Liver (tissue), 9 donors: ENCODE results near the gene MYO10. TPM values are rescaled to one million over a fixed set of nuclear protein-coding genes. Genes with fewer than 3 reads are reported as not detected.

Experiments
- DNase-seq: peaks from one replicate; pipeline ENCODE4 v3.0.0-alpha.2; 2017; ENCODE audit warnings: low spot score
- H3K27ac ChIP-seq, 2 donors: one replicate each; pipeline ENCODE4 v1.7.0; 2013; ENCODE audit warnings: inconsistent platforms in 2 of 2, low read length in 2 of 2, control low read depth in 1 of 2, low read depth in 1 of 2, mild to moderate bottlenecking in 1 of 2
- H3K27me3 ChIP-seq, 4 donors: one replicate each; pipeline versions ENCODE4 v1.6.1 to v1.7.0; 2013; ENCODE audit warnings: low read length in 3 of 4, inconsistent platforms in 1 of 4, mild to moderate bottlenecking in 1 of 4, moderate library complexity in 1 of 4; ENCODE audit not compliant: control insufficient read depth in 4 of 4, insufficient read depth in 4 of 4
- H3K36me3 ChIP-seq, 4 donors: one replicate each; pipeline versions ENCODE4 v1.6.1 to v1.7.0; 2013; ENCODE audit warnings: low read length in 3 of 4, mild to moderate bottlenecking in 3 of 4, low read depth in 1 of 4, moderate library complexity in 1 of 4; ENCODE audit not compliant: control insufficient read depth in 4 of 4, insufficient read depth in 3 of 4
- H3K4me1 ChIP-seq, 4 donors: one replicate each; pipeline versions ENCODE4 v1.6.1 to v1.7.0; 2013; ENCODE audit warnings: low read length in 3 of 4, mild to moderate bottlenecking in 3 of 4, moderate library complexity in 1 of 4; ENCODE audit not compliant: control insufficient read depth in 4 of 4, insufficient read depth in 4 of 4
- H3K4me3 ChIP-seq, 3 donors: one replicate each; pipeline versions ENCODE4 v1.6.1 to v1.7.0; 2013; ENCODE audit warnings: low read length in 3 of 3, control low read depth in 1 of 3, low read depth in 1 of 3, mild to moderate bottlenecking in 1 of 3
- H3K9ac ChIP-seq, 2 donors: one replicate each; pipeline ENCODE4 v1.7.0; 2013; ENCODE audit warnings: low read length in 2 of 2, mild to moderate bottlenecking in 2 of 2, moderate library complexity in 2 of 2, control low read depth in 1 of 2, low read depth in 1 of 2
- H3K9me3 ChIP-seq, 4 donors: one replicate each; pipeline versions ENCODE4 v1.6.1 to v1.7.0; 2013; ENCODE audit warnings: low read length in 3 of 4; ENCODE audit not compliant: control insufficient read depth in 4 of 4
- ATF3 ChIP-seq: IDR thresholded peaks from 2 replicates; pipeline ENCODE4 v1.6.1; 2016; ENCODE audit warnings: antibody characterized with exemption
- CTCF ChIP-seq: fragments of 150-350 bp; IDR thresholded peaks from 2 replicates; pipeline ENCODE4 v1.5.1; 2017; ENCODE audit warnings: improper control_type of control experiment, low read depth, low read length; ENCODE audit not compliant: missing input control
- EGR1 ChIP-seq, 2 donors: IDR thresholded peaks; 2 replicates each; pipeline ENCODE4 v1.6.1; 2016 to 2018; ENCODE audit warnings: antibody characterized with exemption in 2 of 2, low read depth in 2 of 2
- FOXA1 ChIP-seq: IDR thresholded peaks from 2 replicates; pipeline ENCODE4 v1.6.1; 2016; ENCODE audit warnings: antibody characterized with exemption
- FOXA2 ChIP-seq: IDR thresholded peaks from 2 replicates; pipeline ENCODE4 v1.6.1; 2016; ENCODE audit warnings: antibody characterized with exemption
- GABPA ChIP-seq, 2 donors: IDR thresholded peaks in 1 of 2; conservative IDR thresholded peaks in 1 of 2; 2 replicates each; pipeline ENCODE4 v1.6.1; 2016; ENCODE audit warnings: antibody characterized with exemption in 2 of 2, mild to moderate bottlenecking in 1 of 2, moderate library complexity in 1 of 2
- HNF4A ChIP-seq, 2 donors: conservative IDR thresholded peaks; 2 replicates each; pipeline ENCODE4 v1.6.1; 2016; ENCODE audit warnings: antibody characterized with exemption in 2 of 2, mild to moderate bottlenecking in 2 of 2
- HNF4G ChIP-seq: IDR thresholded peaks from 2 replicates; pipeline ENCODE4 v1.6.1; 2016; ENCODE audit warnings: antibody characterized with exemption
- JUND ChIP-seq, 2 donors: IDR thresholded peaks; 2 replicates each; pipeline ENCODE4 v1.6.1; 2016; ENCODE audit warnings: antibody characterized with exemption in 2 of 2
- MAX ChIP-seq: IDR thresholded peaks from 2 replicates; pipeline ENCODE4 v1.6.1; 2016; ENCODE audit warnings: antibody characterized with exemption
- NR2F2 ChIP-seq: IDR thresholded peaks from 2 replicates; pipeline ENCODE4 v1.6.1; 2016; ENCODE audit warnings: antibody characterized with exemption
- RAD21 ChIP-seq, 2 donors: IDR thresholded peaks; 2 replicates each; pipeline ENCODE4 v1.6.1; 2016; ENCODE audit warnings: antibody characterized with exemption in 2 of 2, mild to moderate bottlenecking in 2 of 2
- REST ChIP-seq: IDR thresholded peaks from 2 replicates; pipeline ENCODE4 v1.6.1; 2016; ENCODE audit warnings: antibody characterized with exemption, mild to moderate bottlenecking
- RXRA ChIP-seq, 2 donors: IDR thresholded peaks; 2 replicates each; pipeline ENCODE4 v1.6.1; 2017 to 2018; ENCODE audit warnings: antibody characterized with exemption in 2 of 2, mild to moderate bottlenecking in 1 of 2
- SP1 ChIP-seq: IDR thresholded peaks from 2 replicates; pipeline ENCODE4 v1.6.1; 2018; ENCODE audit warnings: antibody characterized with exemption, mild to moderate bottlenecking
- TAF1 ChIP-seq: conservative IDR thresholded peaks from 2 replicates; pipeline ENCODE4 v1.6.1; 2016; ENCODE audit warnings: antibody characterized with exemption, mild to moderate bottlenecking
- YY1 ChIP-seq: IDR thresholded peaks from 2 replicates; pipeline ENCODE4 v1.6.1; 2016; ENCODE audit warnings: antibody characterized with exemption, mild to moderate bottlenecking
- ZBTB33 ChIP-seq: IDR thresholded peaks from 2 replicates; pipeline ENCODE4 v1.6.1; 2016; ENCODE audit warnings: antibody characterized with exemption
- WGBS: extraction: QIAGEN DNeasy Blood & Tissue Kit; methylation state at CpG from one replicate; pipeline ENCODE4 v1.1.7; 2013; 5-methylcytosine and 5-hydroxymethylcytosine counted together
- polyA plus RNA-seq, 2 donors: library from polyadenylated mRNA; stranded (reverse) in 1 of 2; unstranded in 1 of 2; fragments of 200-250 nt in 1 of 2; fragments of >200 nt in 1 of 2; fragmentation: Nextera tagmentation in 1 of 2; extraction: Ambion mirVana in 1 of 2; gene quantifications; one replicate each; pipeline versions ENCODE4 v1.2.1 to v1.2.3, GENCODE V29; 2013 to 2015
- total RNA-seq, 2 donors: library from RNA; depleted of rRNA; stranded (reverse); fragments of >200 nt; gene quantifications; one replicate each; pipeline ENCODE4 v1.2.3, GENCODE V29; 2014
- donor health status: healthy.
- donor health status: healthy.
- donor health status: healthy.
- donor health status: healthy.
- donor health status: healthy.

MYO10 gene
- total and polyA plus RNA-seq, 4 donors: 4.3 to 15.3 (median 7.1) TPM

GRCh38 chr5:16936989-16937438 is 926 bp upstream of the MYO10 start:
- Histone ChIP-seq H3K36me3 (no peaks in the 10 kb centered on the region), H3K9ac (no peak overlapping the region), H3K4me3 (peak overlapping the region in 2 of 3 donors; percentile 67 to 69), H3K9me3 (no peaks in the 10 kb centered on the region), H3K27me3 (peaks cover 0 to 16% (median 4%) of the 10 kb centered on the region in 4 donors), H3K27ac (peak overlapping the region; percentile 25 to 71), H3K4me1 (peaks cover 3 to 20% (median 13%) of the 10 kb centered on the region in 4 donors)
- TF ChIP-seq FOXA1 (no peak), RAD21 (IDR thresholded peaks at IDR 0.05) (no peak), JUND (IDR thresholded peaks at IDR 0.05) (no peak), CTCF (no peak), HNF4G (no peak), MAX (no peak), GABPA (IDR thresholded peaks at IDR 0.05 in 1 of 2, conservative IDR thresholded peaks at IDR 0.05 in 1 of 2) (no peak), ZBTB33 (no peak), RXRA (IDR thresholded peaks at IDR 0.05) (no peak), YY1 (no peak), FOXA2 (no peak), EGR1 (IDR thresholded peaks at IDR 0.05; ENCODE audit: low read depth in 2 of 2) (no peak)
- 29% methylated on average over 11 of the region's 11 CpGs for WGBS
- no peak for DNase-seq

GRCh38 chr5:16935231-16936149 is 598 bp downstream of the MYO10 start:
- Histone ChIP-seq H3K9me3 (no peaks in the 10 kb centered on the region), H3K27ac (peak overlapping the region; percentile 53 to 72), H3K4me1 (peaks cover 3 to 20% (median 13%) of the 10 kb centered on the region in 4 donors), H3K9ac (peak overlapping the region in 1 of 2 donors; percentile 60), H3K4me3 (peak overlapping the region; percentile 28 to 67 (median 44)), H3K27me3 (peaks cover 0 to 16% (median 4%) of the 10 kb centered on the region in 4 donors), H3K36me3 (no peaks in the 10 kb centered on the region)
- WGBS: 4% methylated on average over 85 of the region's 85 CpGs
- no peak for DNase-seq
- TF ChIP-seq ATF3: no peak
- TF ChIP-seq ZBTB33: no peak
- no peak for TF ChIP-seq SP1
- no peak for TF ChIP-seq NR2F2
- no peak for TF ChIP-seq HNF4G
- no peak for TF ChIP-seq REST
- TF ChIP-seq RXRA (IDR thresholded peaks at IDR 0.05): no peak
- TF ChIP-seq MAX: no peak
- no peak for TF ChIP-seq FOXA2
- TF ChIP-seq FOXA1: no peak
- TF ChIP-seq HNF4A (conservative IDR thresholded peaks at IDR 0.05): no peak
- no peak for TF ChIP-seq EGR1 (IDR thresholded peaks at IDR 0.05; ENCODE audit: low read depth in 2 of 2)
- no peak for TF ChIP-seq TAF1
- no peak for TF ChIP-seq GABPA (IDR thresholded peaks at IDR 0.05 in 1 of 2, conservative IDR thresholded peaks at IDR 0.05 in 1 of 2)
- no peak for TF ChIP-seq JUND (IDR thresholded peaks at IDR 0.05)
- TF ChIP-seq RAD21 (IDR thresholded peaks at IDR 0.05): no peak
